HepG2 (cell line): ENCODE results near the gene ERVH48-1. TPM values are rescaled to one million over a fixed set of nuclear protein-coding genes. Genes with fewer than 3 reads are reported as not detected.

Source experiments
- ATF7 ChIP-seq, 2 experiments: fragments of 450-650 bp in 1 of 2; sonication (generic) in 1 of 2; formaldehyde crosslinking in 1 of 2; IDR thresholded peaks; 2 replicates each; pipeline versions ENCODE4 v1.4.0 to v1.6.1; 2016 to 2020; ENCODE audit warnings: antibody characterized with exemption in 1 of 2, mild to moderate bottlenecking in 1 of 2, missing genetic modification reagents in 1 of 2
- EEA1 ChIP-seq: sonication (generic); formaldehyde crosslinking; IDR thresholded peaks from 2 replicates; pipeline ENCODE4 v1.5.1; 2020; ENCODE audit warnings: mild to moderate bottlenecking, missing genetic modification reagents, borderline replicate concordance
- FOXC1 ChIP-seq: sonication (generic); formaldehyde crosslinking; IDR thresholded peaks from 2 replicates; pipeline ENCODE4 v1.8.0; 2022; ENCODE audit warnings: mild to moderate bottlenecking, missing genetic modification reagents, borderline replicate concordance
- HDAC2 ChIP-seq: sonication (generic); formaldehyde crosslinking; IDR thresholded peaks from 2 replicates; pipeline ENCODE4 v1.4.0; 2020; ENCODE audit warnings: missing genetic modification reagents
- MTA1 ChIP-seq: sonication (generic); formaldehyde crosslinking; IDR thresholded peaks from 2 replicates; pipeline ENCODE4 v1.4.0; 2020; ENCODE audit warnings: missing genetic modification reagents, mild to moderate bottlenecking, borderline replicate concordance
- NCOA1 ChIP-seq: sonication (generic); formaldehyde crosslinking; IDR thresholded peaks from 2 replicates; pipeline ENCODE4 v1.9.0; 2021; ENCODE audit warnings: missing genetic modification reagents
- NFATC3 ChIP-seq: sonication (generic); formaldehyde crosslinking; IDR thresholded peaks from 2 replicates; pipeline ENCODE4 v1.5.1; 2020; ENCODE audit warnings: mild to moderate bottlenecking, missing genetic modification reagents
- PRDM10 ChIP-seq: sonication (generic); formaldehyde crosslinking; IDR thresholded peaks from 2 replicates; pipeline ENCODE4 v1.4.0; 2020; ENCODE audit warnings: low read depth, missing genetic modification reagents
- RXRA ChIP-seq: sonication (generic); formaldehyde crosslinking; IDR thresholded peaks from 2 replicates; pipeline ENCODE4 v1.5.1; 2020; ENCODE audit warnings: missing genetic modification reagents
- TBX3 ChIP-seq: fragments of 450-650 bp; IDR thresholded peaks from 2 replicates; pipeline ENCODE4 v1.6.1; 2017; ENCODE audit warnings: antibody characterized with exemption, mild to moderate bottlenecking, inconsistent platforms, borderline replicate concordance
- ZBTB20 ChIP-seq: sonication (generic); formaldehyde crosslinking; IDR thresholded peaks from 2 replicates; pipeline ENCODE4 v1.8.1; 2023; ENCODE audit warnings: missing genetic modification reagents, low read depth, mild to moderate bottlenecking, borderline replicate concordance
- ZEB1 ChIP-seq: IDR thresholded peaks from 2 replicates; pipeline ENCODE4 v1.6.1; 2012; ENCODE audit warnings: mild to moderate bottlenecking, low read depth, inconsistent platforms; ENCODE audit not compliant: insufficient replicate concordance
- ZNF232 ChIP-seq: sonication (generic); formaldehyde crosslinking; IDR thresholded peaks from 2 replicates; pipeline ENCODE4 v1.4.0; 2020; ENCODE audit warnings: missing genetic modification reagents, borderline replicate concordance
- ZNF552 ChIP-seq: sonication (generic); formaldehyde crosslinking; IDR thresholded peaks from 2 replicates; pipeline ENCODE4 v1.9.0; 2022; ENCODE audit warnings: missing genetic modification reagents, mild to moderate bottlenecking, borderline replicate concordance
- ZNF567 ChIP-seq: sonication (generic); formaldehyde crosslinking; IDR thresholded peaks from 2 replicates; pipeline ENCODE4 v1.8.1; 2023; ENCODE audit warnings: mild to moderate bottlenecking, missing genetic modification reagents, borderline replicate concordance
- ZNF597 ChIP-seq: sonication (generic); formaldehyde crosslinking; IDR thresholded peaks from 2 replicates; pipeline ENCODE4 v1.5.0; 2020; ENCODE audit warnings: missing genetic modification reagents
- ZNF660 ChIP-seq: sonication (generic); formaldehyde crosslinking; IDR thresholded peaks from 2 replicates; pipeline ENCODE4 v1.5.1; 2020; ENCODE audit warnings: mild to moderate bottlenecking, low read depth, missing genetic modification reagents, borderline replicate concordance
- ZNF687 ChIP-seq: sonication (generic); formaldehyde crosslinking; IDR thresholded peaks from 2 replicates; pipeline ENCODE4 v1.5.1; 2020; ENCODE audit warnings: mild to moderate bottlenecking, missing genetic modification reagents, moderate library complexity
- ZNF883 ChIP-seq: sonication (generic); formaldehyde crosslinking; IDR thresholded peaks from 2 replicates; pipeline ENCODE4 v1.5.1; 2020; ENCODE audit warnings: mild to moderate bottlenecking, missing genetic modification reagents; ENCODE audit errors: not compliant biosample characterization
- polyA plus RNA-seq, 8 experiments: library from polyadenylated mRNA; depleted of rRNA in 3 of 8; stranded (reverse) in 7 of 8; unstranded in 1 of 8; fragments of >200 nt; fragmentation: Illumina TruSeq in 4 of 8; extraction: Trizol in 4 of 8; gene quantifications; 2 replicates each; pipeline versions ENCODE4 v1.2.1 to v1.2.3, GENCODE V29; 2011 to 2016; ENCODE audit warnings: low read depth in 4 of 8, missing spikeins in 1 of 8, mixed read lengths in 1 of 8; ENCODE audit not compliant: insufficient read depth in 1 of 8
- total RNA-seq, 5 experiments: library from RNA; depleted of rRNA; stranded (reverse); fragments of >200 nt; fragmentation: Illumina TruSeq; extraction: Trizol; gene quantifications; 2 replicates each; pipeline ENCODE4 v1.2.3, GENCODE V29; 2016; ENCODE audit warnings: low read depth in 1 of 5

The ERVH48-1 gene
- total and polyA plus RNA-seq, 2 of the 13 experiments (the other 11 are each of a cell fraction or from before 2014, with no cell fraction given): 1.8 TPM; not detected in 1

- TF ChIP-seq ZNF687 (CRISPR knock-in tag) (peak; percentile 97), RXRA (CRISPR knock-in tag) (peak; percentile 34; the same call in 1 of the 2 replicates), ZNF883 (CRISPR knock-in tag) (peak; percentile 47), ZNF232 (CRISPR knock-in tag) (peak; percentile 72), PRDM10 (CRISPR knock-in tag) (peak; percentile 100), TBX3 (peak; percentile 56; the same call in 1 of the 2 replicates), MTA1 (CRISPR knock-in tag) (no peak), ZNF597 (no peak), ATF7 (IDR thresholded peaks at IDR 0.05) (peak; percentile 57; the same call in 1 of the 2 replicates), ATF7 (CRISPR knock-in tag; IDR thresholded peaks at IDR 0.05) (no peak), EEA1 (CRISPR knock-in tag) (0 out of 2 replicates have a peak, but pooled peaks have one; percentile 15), NFATC3 (CRISPR knock-in tag) (no peak), FOXC1 (CRISPR knock-in tag) (peak; percentile 6; the same call in 1 of the 2 replicates), ZNF552 (peak; percentile 44; the same call in 1 of the 2 replicates), ZBTB20 (CRISPR knock-in tag) (0 out of 2 replicates have a peak, but pooled peaks have one; percentile 46), ZNF660 (CRISPR knock-in tag) (no peak), NCOA1 (no peak), HDAC2 (CRISPR knock-in tag) (peak; percentile 41; the same call in 1 of the 2 replicates), ZEB1 (peak; percentile 12), ZNF567 (CRISPR knock-in tag) (0 out of 2 replicates have a peak, but pooled peaks have one; percentile 32)
Observed at GRCh38 chr21:42973991-42974831, 48.8 kb upstream of the ERVH48-1 start, which contains the start of gene PKNOX1 (continued).
